HG03565 (cell line): ENCODE measurements around the gene MIB2.
"Not testable (repeated sequence)": the region's sequence is repeated elsewhere in the genome, so short reads cannot be mapped to it uniquely, and the experiment has no call there.

ENCODE experiments used
- ATAC-seq: cut with Tn5 transposase; IDR thresholded peaks from one replicate; pipeline ENCODE4 v1.9.1; 2021; ENCODE audit warnings: mild to moderate bottlenecking, moderate library complexity; ENCODE audit not compliant: unreplicated experiment

MIB2 gene

DNA sequence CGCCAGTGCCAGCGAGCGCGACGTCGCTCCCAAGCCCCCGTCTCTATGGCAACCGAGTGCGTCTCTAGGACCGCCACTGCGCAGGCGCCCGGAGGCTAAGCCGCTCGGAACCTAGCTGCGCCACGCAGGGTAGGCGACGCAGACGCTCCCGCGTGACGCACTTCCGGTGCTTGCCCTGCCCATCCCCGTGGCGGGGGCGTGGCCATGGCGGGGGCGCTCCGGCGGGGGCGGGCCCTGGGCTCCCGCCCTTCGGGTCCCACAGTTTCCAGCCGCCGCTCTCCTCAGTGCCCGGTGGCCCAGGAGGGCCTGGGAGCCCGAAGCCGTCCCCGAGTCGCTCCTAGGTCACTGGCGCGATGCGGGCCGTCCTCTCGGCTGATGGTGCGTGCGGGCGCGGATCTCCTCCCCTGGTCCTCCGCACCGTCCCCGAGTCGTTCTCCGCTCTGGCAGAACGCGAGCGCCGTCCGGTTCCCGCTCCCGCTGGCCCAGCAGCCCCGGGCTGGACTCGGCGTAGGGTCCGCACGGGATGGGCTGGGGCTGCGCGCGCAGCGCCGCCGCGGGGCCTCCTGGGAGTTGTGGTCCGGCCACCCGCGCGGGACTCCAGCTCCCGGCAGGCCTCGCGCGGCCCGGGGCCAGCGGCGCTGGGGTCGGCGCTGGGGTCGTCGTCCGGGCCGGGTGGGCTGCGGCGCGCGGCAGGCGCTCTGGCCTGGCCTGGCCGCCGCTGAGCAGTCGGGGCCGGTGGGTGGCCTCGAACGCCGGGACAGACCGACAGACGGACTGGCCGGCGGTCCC is at the start of gene MIB2:
TSS of gene MIB2 (plus strand) at position 245 of the 789 bp plus-strand sequence. CDS start 7,953 bp downstream, outside the sequence.
- ATAC-seq = peak; percentile 79

- no peak for ATAC-seq
Measured at GRCh38 chr1:1567152-1567875, 48.0 kb upstream of the MIB2 start.

DNA sequence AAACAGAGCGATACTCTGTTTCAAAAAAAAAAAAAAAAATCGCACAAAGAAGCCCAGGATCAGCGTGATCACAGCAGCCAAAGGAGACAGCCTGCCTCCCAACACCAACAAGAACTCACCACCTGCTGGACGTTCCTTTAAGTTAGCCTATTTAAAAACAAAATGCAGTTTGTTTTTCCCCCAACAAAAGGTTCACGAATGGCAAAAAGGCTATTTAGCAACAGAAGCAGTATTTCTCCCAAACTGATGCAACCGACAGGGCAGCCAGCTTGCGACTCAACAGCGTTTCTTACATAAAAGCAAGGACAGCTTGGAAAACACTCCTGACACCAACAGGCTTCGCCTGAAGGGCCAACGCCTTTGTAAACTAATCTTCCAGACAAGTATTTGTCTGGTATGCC is 47.4 kb upstream of the MIB2 start:
- no peak for ATAC-seq

DNA sequence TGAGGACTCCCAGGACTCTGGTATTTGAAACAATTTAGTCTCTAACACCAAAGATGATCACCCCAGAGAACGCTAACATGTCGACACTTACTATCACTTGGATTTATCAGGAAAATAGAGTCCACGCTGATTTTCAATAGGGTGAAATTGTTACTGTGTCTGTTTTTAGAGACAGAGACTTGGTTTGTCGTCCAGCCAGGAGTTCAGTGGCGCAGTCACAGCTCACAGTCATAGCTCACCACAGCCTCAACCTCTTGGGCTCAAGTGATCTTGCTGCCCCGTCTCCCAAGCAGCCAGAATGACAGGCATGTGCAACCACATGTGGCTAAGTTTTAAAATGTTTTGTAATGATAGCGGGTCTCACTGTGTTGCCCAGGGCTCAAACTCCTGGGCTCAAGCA is 46.0 kb upstream of the MIB2 start:
- no peak for ATAC-seq

DNA sequence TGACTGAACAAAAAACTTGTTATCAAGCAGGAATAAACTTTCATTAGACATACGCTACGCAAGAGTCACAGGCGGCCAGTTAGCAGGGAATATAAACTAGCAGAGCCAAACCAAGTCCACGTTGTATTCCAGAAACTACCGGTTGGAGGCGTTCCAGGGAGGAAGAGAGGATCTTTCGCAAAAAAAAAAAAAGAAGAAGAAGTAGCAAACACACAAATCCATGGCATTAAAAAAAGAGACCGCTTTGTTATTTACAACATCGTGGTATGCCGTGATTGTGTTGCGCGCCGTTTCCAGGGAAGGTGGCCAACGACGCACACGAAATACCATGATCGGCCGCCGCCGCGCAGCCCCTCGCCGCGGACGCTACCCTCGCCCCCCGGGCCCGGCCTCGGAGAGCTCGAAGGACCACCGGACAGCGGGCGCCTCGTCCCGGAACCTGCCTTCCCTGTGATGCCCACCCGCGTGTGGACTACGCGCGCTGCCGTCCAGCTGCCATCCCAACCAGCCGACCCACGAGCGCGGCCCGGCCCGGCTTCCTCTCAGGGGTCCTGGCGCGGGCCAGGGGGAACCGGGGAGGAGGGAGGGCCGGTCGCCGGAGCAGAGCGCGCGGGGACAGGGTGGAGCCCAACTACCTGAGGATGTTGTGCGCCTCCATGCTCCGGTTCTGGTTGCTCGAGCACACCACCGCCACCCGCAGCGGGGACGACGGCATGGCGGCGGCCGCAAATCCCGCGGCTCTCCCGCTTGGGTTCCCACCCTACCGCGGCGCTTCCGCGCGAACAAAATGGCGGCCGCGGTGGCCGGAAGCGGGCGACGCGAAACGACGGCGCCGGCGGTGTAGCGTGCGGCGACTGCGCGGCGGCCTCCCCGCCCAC is 41.2 kb upstream of the MIB2 start:
- ATAC-seq = peak; percentile 48

GRCh38 chr1:1574721-1575537 is 40.4 kb upstream of the MIB2 start, which contains the start of gene SSU72:
Gene SSU72, minus strand, starts transcription at chr1:1574863. Its CDS starts 306 bp downstream, at chr1:1574557.
- ATAC-seq = peak; percentile 85

GRCh38 chr1:1577367-1578011 is 37.8 kb upstream of the MIB2 start:
- ATAC-seq = no peak

GRCh38 chr1:1578371-1578940 is 36.8 kb upstream of the MIB2 start:
- no peak for ATAC-seq

- no peak for ATAC-seq
Measured at GRCh38 chr1:1582585-1583346, 32.5 kb upstream of the MIB2 start.

DNA sequence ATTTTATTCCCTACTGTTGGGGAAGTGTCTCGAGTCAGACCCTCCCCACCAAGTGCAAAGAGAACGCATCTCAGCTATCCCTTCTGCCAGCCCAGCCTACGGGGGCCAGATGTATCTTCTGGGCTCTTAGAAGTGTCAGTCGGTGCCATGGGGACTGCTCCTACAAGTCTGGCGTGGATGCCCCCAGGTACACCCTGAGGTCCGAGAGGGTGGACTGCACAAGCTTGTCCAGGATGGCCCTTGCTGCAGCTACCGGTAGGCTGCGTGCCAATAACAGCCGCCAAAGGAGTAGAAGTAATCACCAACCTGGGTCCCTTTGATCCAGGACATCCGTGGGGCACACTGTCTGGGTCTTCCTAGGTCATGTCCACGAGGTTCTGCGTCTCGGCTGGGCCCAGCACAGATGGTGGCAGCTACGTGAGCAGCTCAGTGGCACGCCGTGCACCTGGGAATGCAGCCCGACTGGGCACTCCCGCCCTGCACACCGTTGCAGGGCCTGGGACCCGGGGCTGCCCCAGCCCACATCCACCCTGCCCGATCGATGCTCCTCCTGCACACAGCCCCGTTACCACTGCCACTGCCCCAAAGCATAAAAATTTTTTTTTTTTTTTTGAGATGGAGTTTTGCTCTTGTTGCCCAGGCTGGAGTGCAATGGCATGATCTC is 31.8 kb upstream of the MIB2 start:
- ATAC-seq = no peak

- ATAC-seq = no peak
Measured at GRCh38 chr1:1591452-1591851, 23.8 kb upstream of the MIB2 start.

DNA sequence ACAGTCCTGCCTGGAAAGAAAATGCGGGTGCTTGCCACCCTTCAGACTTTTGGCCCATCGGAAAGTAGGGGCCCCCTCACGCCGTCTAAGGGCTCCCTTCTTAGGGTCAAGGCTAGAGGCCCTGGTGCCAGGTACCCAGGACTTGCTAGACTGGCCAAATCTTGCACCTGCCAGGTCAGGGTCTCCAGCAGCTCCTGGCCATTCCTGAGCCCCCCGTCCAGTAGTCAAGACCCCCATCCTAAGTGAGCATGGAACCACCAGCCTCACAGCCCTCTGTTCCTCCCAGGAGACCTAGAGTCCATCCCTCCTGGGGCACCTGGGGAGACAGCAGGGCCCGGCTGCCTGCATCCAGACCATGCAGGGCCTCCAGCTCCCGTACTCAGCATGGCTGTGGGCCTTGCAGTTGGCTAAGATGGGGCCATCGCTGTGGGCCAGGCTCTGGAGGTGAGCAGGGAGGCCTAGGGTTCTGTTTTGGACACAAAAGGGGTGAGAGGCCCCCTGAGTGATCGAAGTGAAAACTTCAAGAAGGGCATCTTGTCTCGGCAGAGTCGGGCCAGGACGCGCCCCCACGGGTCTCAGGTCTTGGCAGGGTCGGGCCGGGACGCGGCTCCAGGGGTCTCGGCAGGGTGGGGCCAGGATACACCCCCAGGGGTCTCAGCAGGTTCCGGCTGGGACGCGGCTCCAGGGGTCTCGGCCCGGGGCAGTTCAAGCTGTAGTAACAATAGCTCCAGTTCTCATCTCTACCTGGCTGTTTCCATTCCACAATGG is 21.3 kb upstream of the MIB2 start:
- ATAC-seq = no peak

- no peak for ATAC-seq
Measured at GRCh38 chr1:1594602-1595260, 20.6 kb upstream of the MIB2 start.

DNA sequence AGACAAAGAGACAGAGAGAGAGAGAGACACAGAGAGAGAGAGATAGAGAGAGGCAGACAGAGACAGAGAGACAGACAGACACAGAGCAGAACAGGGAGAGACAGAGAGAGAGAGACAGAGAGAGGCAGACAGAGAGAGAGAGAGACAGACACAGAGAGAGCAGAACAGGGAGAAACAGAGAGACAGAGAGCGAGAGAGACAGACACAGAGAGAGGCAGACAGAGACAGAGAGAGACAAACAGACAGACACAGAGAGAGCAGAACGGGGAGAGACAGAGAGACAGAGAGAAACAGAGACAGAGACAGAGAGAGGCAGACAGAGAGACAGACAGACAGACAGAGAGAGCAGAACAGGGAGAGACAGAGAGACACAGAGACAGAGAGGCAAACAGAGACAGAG is 20.0 kb upstream of the MIB2 start:
- not testable (repeated sequence) for ATAC-seq

GRCh38 chr1:1596493-1597274 is 18.6 kb upstream of the MIB2 start:
- no peak for ATAC-seq

- no peak for ATAC-seq
Measured at GRCh38 chr1:1597275-1597930, 17.9 kb upstream of the MIB2 start.
